Suprapubic skin (tissue), 4 donors: ENCODE data around the gene XAF1. TPM values are rescaled to one million over a fixed set of nuclear protein-coding genes. Genes with fewer than 3 reads are reported as not detected.

Experiments
- DNase-seq, 2 donors: peaks; one replicate each; pipeline ENCODE4 v3.0.0-alpha.2; 2019; ENCODE audit warnings: low spot score in 2 of 2
- H3K27ac ChIP-seq: fragments of 200-600 bp; sonication (generic); one replicate; pipeline ENCODE4 v1.5.1; 2019
- H3K27me3 ChIP-seq: fragments of 200-600 bp; sonication (generic); one replicate; pipeline ENCODE4 v1.5.1; 2019
- H3K36me3 ChIP-seq: fragments of 200-600 bp; sonication (generic); one replicate; pipeline ENCODE4 v1.5.1; 2019
- H3K4me1 ChIP-seq: fragments of 200-600 bp; sonication (generic); one replicate; pipeline ENCODE4 v1.5.1; 2019
- H3K4me3 ChIP-seq: fragments of 200-600 bp; sonication (generic); one replicate; pipeline ENCODE4 v1.5.1; 2019; ENCODE audit warnings: mild to moderate bottlenecking
- H3K9me3 ChIP-seq: fragments of 200-600 bp; sonication (generic); one replicate; pipeline ENCODE4 v1.5.1; 2019
- CTCF ChIP-seq, 2 donors: fragments of 200-600 bp in 1 of 2; fragments of 450-650 bp in 1 of 2; sonication (generic) in 1 of 2; IDR thresholded peaks; one replicate each; pipeline ENCODE4 v1.5.1; 2016 to 2019; ENCODE audit warnings: antibody characterized with exemption in 2 of 2, mild to moderate bottlenecking in 1 of 2, moderate library complexity in 1 of 2
- EP300 ChIP-seq: sonication (generic); formaldehyde crosslinking; IDR thresholded peaks from one replicate; pipeline ENCODE4 v1.6.1; 2017; ENCODE audit warnings: antibody characterized with exemption
- POLR2A ChIP-seq, 2 donors: fragments of 450-650 bp; IDR thresholded peaks; one replicate each; pipeline ENCODE4 v1.6.1; 2017; ENCODE audit warnings: antibody characterized with exemption in 2 of 2, mild to moderate bottlenecking in 2 of 2, moderate library complexity in 2 of 2
- POLR2AphosphoS5 ChIP-seq, 3 donors: sonication (generic); formaldehyde crosslinking; IDR thresholded peaks; one replicate each; pipeline ENCODE4 v1.6.1; 2017; ENCODE audit warnings: antibody characterized with exemption in 3 of 3
- WGBS: methylation state at CpG from one replicate; pipeline ENCODE4 v1.1.5; 2018; 5-methylcytosine and 5-hydroxymethylcytosine counted together
- total RNA-seq, 4 donors: library from RNA; depleted of rRNA; stranded (reverse); fragments of >200 nt; gene quantifications; one replicate each; pipeline ENCODE4 v1.1.0, GENCODE V29; 2016

XAF1 gene
- total RNA-seq, result 10 to 100 TPM in 2 of 4 donors, 1 to 10 TPM in 2; 4.3 to 21.1 (median 10.9) TPM

DNA sequence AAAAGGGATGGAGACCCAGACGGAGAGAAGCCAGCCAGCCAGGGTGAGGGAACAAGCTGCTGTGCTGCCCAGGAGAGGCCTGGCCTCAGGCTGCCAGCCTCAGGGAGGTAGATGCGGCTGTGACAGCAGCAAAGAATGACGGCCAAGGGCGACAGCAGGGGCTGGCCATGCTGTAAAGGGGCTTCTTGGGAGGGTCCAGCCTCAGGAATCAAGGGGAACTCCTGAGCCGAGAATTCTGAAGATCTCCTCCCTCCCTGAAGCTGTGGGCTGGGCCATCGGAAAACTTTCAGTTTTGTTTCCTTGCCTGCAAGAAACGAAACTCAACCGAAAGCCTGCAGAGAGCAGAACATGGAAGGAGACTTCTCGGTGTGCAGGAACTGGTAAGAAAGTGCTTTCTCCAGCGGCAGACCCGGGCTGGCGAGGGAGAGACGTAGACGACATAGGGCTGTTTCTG lies at the start of gene XAF1:
TSS of gene XAF1 (plus strand) at position 316 of the 454 bp plus-strand sequence. CDS start at position 349, 33 bp downstream.
- H3K4me1 ChIP-seq, result peaks cover 44% of the 10 kb centered on the region
- peaks cover 24% of the 10 kb centered on the region for H3K36me3 ChIP-seq
- WGBS, result 4% methylated on average over 14 of the region's 14 CpGs
- no peak for DNase-seq
- no peaks in the 10 kb centered on the region for H3K27me3 ChIP-seq
- H3K4me3 ChIP-seq, result peak within 1 kb of the TSS; percentile 56
- TF ChIP-seq POLR2A (IDR thresholded peaks at IDR 0.05) (no peak), POLR2AphosphoS5 (IDR thresholded peaks at IDR 0.05) (no peak), CTCF (IDR thresholded peaks at IDR 0.05) (no peak), EP300 (no peak)
- H3K27ac ChIP-seq, result peak within 1 kb of the TSS; percentile 59
- H3K9me3 ChIP-seq, result no peaks in the 10 kb centered on the region

GRCh38 chr17:6706499-6706898 lies 49.3 kb upstream of the XAF1 start:
- H3K27ac ChIP-seq, result no peak overlapping the region
- peaks cover 33% of the 10 kb centered on the region for H3K27me3 ChIP-seq
- TF ChIP-seq POLR2AphosphoS5 (IDR thresholded peaks at IDR 0.05), result no peak
- no peak for TF ChIP-seq EP300
- TF ChIP-seq POLR2A (IDR thresholded peaks at IDR 0.05), result no peak
- TF ChIP-seq CTCF (IDR thresholded peaks at IDR 0.05), result no peak
- H3K4me1 ChIP-seq, result peaks cover 7% of the 10 kb centered on the region
- H3K9me3 ChIP-seq, result no peaks in the 10 kb centered on the region
- WGBS, result 78% methylated on average over 6 of the region's 14 CpGs
- DNase-seq, result peak in 1 of 2 donors; percentile 77
- H3K36me3 ChIP-seq, result no peaks in the 10 kb centered on the region
- no peak overlapping the region for H3K4me3 ChIP-seq

DNA sequence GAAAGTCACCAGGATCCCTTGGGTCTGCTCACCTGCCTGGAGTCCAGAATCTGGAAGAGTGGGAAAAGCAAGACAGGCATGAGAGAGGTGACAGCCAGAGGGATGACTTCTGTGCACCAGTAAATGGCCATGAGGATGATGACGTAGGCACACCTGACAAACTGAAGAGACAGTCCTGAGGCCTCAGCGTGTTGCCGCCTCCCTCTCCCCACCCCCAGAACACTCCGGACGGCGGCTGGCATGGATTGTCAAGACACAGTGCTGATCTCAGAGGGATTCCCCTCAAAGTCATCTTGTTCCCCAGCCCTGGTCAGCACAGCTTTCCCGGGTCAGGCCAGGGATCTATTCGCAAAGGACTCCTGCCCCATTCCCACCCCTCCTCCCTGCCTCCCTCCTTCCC lies 48.9 kb upstream of the XAF1 start:
- H3K4me3 ChIP-seq, result no peak overlapping the region
- peaks cover 12% of the 10 kb centered on the region for H3K4me1 ChIP-seq
- H3K9me3 ChIP-seq, result no peaks in the 10 kb centered on the region
- DNase-seq, result no peak
- H3K36me3 ChIP-seq, result no peaks in the 10 kb centered on the region
- H3K27me3 ChIP-seq, result peaks cover 37% of the 10 kb centered on the region
- H3K27ac ChIP-seq, result no peak overlapping the region
- TF ChIP-seq POLR2A (IDR thresholded peaks at IDR 0.05) (no peak), EP300 (no peak), POLR2AphosphoS5 (IDR thresholded peaks at IDR 0.05) (no peak), CTCF (IDR thresholded peaks at IDR 0.05) (no peak)
- WGBS, result 83% methylated on average over 8 of the region's 8 CpGs

DNA sequence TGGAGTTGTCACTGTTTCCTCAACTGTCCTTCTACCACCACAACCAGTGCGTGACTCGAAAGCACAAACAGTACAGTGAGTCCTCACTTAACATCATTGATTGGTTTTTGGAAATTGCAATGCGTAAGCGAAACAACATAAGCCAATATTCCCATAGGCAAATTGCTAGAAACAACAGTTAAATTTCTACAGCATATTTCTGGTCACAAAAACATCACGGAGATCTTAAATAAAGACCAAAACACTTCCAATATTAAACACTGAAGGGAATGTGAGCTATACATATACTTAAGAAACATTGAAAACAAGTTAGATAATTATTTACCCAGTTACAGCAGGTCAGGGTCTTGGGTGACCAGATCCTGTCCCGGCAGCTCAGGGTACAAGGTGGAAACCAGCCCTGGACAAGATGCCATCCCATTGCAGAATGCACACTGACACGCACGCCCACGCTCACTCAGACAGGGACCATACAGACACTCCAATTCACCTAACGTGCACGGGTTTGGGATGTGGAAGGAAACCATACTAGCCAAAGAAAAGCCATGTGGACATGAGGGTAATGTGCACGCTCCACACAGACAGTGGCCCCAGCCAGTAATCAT lies 47.4 kb upstream of the XAF1 start:
- no peak overlapping the region for H3K27ac ChIP-seq
- DNase-seq, result no peak
- peaks cover 26% of the 10 kb centered on the region for H3K4me1 ChIP-seq
- no peaks in the 10 kb centered on the region for H3K36me3 ChIP-seq
- WGBS, result 91% methylated on average over 12 of the region's 12 CpGs
- no peak overlapping the region for H3K4me3 ChIP-seq
- H3K9me3 ChIP-seq, result no peaks in the 10 kb centered on the region
- TF ChIP-seq CTCF (IDR thresholded peaks at IDR 0.05) (no peak), POLR2AphosphoS5 (IDR thresholded peaks at IDR 0.05) (no peak), EP300 (no peak), POLR2A (IDR thresholded peaks at IDR 0.05) (no peak)
- H3K27me3 ChIP-seq, result peaks cover 42% of the 10 kb centered on the region

DNA sequence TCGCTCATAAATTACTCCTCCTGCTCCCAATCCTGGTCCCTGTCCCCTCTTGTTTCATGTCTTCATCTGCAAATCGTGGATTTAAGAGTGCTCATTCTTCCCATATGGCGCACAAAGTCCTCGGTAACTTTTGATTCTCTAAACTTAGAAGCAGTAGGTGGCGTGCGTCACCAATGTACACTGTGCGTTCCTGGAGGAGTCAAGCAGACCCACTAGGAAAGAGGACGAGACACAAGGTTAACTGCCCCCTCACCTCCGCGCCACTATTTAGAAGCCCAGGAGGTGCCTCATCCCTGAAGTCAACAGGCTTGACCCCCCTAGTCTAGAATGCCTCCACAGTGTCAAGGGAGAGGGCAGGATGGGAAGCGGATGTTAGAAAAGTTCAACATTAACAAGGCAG lies 45.5 kb upstream of the XAF1 start:
- DNase-seq, result peak in 1 of 2 donors; percentile 44
- H3K27ac ChIP-seq, result no peak overlapping the region
- peaks cover 61% of the 10 kb centered on the region for H3K27me3 ChIP-seq

More for the DNA sequence above, 45.5 kb upstream of the XAF1 start:
- no peak for TF ChIP-seq EP300
- no peak for TF ChIP-seq CTCF (IDR thresholded peaks at IDR 0.05)
- TF ChIP-seq POLR2AphosphoS5 (IDR thresholded peaks at IDR 0.05), result no peak
- no peak for TF ChIP-seq POLR2A (IDR thresholded peaks at IDR 0.05)
- peaks cover 28% of the 10 kb centered on the region for H3K4me1 ChIP-seq
- 85% methylated on average over 11 of the region's 11 CpGs for WGBS
- no peaks in the 10 kb centered on the region for H3K9me3 ChIP-seq
- no peak overlapping the region for H3K4me3 ChIP-seq
- H3K36me3 ChIP-seq, result no peaks in the 10 kb centered on the region
